HG02571 (cell line): ENCODE measurements around the gene CCL25.

Experiments used
- ATAC-seq: cut with Tn5 transposase; IDR thresholded peaks from one replicate; pipeline ENCODE4 v1.9.1; 2021; ENCODE audit warnings: mild to moderate bottlenecking, moderate library complexity; ENCODE audit not compliant: unreplicated experiment

Gene CCL25

DNA sequence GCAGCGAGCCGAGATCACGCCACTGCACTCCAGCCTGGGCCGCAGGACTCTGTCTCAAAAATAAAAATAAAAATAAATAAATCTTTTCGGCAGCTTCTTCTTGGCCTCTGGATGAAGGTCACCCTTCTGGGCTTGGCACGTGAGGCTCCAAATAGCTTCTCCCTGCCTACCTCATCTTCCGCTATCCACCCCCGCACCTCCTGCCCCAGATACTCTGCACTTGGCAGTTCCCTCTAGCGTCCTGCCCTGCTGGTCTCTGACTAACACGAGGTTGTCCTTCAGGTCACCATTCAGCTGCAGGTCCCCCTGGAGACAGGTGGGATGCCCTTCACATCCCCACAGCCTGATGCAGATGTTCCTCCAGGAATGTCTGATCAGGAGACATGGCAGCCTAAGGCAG is 8.5 kb upstream of the CCL25 start:
- ATAC-seq, result no peak

DNA sequence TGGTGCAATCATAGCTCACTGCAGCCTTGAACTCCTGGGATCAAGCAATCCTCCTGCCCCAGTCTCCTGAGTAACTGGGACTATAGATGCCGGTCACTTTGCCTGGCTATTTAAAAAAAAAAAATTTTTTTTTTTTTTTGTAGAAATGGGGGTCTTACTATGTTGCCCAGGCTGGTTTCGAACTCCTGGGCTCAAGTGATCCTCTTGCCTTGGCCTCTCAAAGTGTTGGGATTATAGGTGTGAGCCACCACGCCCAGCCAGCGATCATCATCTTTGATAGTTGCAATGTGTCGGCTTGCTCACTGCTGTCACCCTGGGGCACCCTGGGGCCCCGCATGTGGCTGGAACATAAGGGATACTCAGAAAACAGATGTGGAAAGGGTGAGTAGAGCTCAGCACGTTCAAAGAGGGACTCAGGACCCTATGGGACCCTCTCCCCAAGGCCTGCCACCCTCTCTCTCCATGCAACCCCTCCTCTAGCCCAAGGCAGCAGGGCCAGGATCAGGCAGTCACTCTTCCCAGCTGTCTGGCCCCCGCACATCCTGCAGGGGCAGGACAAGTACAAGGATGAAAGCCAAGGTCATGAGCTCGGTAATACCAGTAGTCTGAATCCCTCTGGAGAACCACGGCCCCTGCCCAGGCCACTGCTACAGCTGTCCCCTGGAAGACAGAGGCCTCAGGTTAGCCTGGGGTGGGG is 6.5 kb upstream of the CCL25 start:
- ATAC-seq, result no peak

DNA sequence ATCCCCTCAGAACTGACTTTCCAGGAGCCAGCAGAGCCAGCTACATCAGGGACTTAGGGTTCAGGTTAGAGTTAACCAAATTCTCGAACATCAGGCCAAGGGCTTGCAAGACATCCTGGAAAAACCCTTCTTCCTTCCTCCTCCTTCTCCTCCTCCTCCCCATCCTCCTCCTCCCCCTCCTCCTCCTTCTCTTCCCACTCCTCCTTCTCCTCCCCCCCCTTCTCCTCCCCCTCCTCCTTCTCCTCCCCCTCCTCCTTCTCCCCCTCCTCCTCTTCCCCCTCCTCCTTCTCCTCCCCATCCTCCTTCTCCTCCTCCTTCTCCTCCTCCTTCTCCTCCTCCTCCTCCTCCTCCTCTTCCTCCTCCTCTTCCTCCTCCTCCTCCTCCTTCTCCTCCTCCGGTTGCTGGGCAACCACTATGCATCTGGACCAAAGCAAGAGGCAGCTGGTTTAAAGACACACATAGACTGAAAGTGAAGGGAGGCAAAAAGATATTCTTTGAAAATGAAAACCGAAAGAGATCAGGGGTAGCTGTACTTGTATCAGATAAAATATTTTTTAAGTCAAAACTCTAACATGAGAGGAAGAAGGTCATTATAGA is 5.9 kb upstream of the CCL25 start:
- no peak for ATAC-seq

DNA sequence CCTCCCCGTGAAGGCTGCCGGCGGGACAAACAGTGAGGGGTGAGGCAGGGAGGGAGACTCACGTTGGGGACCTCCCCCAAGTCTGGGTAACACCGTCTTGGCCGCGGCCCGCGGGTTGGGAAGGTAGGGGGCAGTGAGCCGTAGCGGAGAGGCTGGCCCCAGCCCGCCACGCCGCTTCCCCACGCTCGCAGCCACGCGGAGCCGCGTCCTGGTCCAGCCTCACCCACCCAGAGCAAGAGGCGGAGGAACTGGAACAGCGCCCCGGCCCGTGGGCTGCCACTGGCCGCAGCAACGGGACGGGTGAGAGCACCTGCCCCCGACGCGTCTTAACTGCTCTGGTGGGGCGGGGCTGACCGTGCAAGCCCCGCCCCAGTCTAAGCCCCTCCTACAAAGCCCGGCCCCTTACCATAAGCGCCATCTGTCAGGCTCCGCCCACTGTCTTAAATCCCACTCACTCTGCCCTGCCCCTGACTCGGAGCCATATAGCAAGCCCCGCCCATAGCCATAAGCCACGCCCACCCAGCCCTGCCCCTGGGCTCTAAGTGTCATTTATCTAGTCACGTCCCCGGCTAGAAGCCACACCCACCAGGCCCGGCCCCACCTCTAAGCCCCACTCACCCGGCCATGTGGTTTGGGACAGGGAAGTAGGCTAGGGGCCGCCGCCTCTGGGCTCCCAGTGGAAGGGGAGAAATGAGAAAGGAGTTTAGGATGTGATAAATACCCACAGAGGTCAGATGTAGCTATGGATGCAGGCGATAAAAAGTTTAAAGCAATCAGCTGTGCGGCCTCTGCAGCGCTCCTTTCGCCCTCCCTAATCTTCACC is 2.1 kb upstream of the CCL25 start:
- ATAC-seq, result peak; percentile 68

DNA sequence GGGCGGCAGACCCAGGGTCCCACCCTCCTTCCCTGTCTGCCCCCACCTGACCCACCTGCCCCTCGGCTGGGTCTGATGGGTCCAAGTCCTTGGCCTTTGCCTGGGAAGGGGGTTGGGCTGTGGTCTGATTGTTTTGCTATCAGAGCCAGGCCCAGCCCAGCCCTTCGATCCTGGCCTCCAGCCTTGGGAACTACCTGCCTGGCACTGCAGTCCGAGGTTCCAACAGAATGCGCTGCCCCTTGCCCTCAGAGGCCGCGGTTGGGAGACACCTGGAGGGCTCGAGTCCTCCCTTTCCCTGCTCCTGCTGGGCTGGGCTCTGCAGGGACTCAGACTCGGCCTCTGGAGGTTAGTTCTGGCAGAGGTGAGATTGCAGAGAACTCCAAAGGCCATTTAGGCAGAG is 1.6 kb downstream of the CCL25 start:
- ATAC-seq, result no peak

DNA sequence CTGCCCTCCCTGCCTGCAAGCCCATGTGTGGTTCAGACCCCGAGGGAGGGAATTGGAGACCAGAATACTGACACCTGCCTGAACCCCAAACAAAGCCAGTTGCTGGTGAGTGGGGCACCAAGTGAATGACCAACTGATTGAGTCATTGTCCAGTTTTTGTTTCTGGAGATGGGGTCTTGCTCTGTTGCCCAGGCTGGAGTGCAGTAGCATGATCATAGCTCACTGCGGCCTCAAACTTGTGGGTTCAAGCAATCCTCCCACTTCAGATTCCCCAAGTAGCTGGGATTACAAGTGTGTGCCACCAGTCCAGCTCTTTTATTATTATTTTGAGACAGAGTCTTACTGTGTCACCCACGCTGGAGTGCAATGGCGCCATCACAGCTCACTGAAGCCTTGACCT is 4.0 kb downstream of the CCL25 start:
- ATAC-seq, result no peak

DNA sequence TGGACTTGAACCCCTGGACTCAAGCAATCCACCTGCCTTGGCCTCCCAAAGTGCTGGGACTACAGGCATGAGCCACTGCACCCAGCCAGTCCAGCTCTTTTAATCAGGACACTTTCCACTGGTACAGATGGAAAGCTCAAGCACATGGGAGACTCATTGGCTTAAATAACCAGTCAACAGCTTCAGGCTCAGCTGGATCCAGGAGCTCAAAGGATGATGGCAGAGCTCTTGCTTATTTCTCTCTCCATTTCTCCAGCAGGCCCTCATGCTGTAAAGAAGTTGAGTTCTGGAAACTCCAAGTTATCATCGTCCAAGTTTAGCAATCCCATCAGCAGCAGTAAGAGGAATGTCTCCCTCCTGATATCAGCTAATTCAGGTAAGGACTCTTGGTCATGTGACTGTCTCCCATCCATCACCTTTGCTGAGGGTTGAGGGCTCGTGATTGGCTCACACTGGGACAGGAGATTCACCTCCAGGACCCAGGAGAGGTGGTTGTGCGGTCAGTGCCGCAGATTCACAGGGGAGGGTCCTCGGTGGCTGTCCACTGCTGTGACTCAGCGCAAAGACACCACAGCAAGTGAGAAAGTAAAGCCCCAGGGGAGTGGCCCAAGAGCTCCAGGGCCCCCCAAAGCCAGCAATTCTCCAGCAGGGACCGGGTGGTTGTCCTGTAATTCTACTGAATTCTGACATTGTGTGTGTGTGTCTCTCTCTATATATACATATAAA is 5.1 kb downstream of the CCL25 start:
- no peak for ATAC-seq

DNA sequence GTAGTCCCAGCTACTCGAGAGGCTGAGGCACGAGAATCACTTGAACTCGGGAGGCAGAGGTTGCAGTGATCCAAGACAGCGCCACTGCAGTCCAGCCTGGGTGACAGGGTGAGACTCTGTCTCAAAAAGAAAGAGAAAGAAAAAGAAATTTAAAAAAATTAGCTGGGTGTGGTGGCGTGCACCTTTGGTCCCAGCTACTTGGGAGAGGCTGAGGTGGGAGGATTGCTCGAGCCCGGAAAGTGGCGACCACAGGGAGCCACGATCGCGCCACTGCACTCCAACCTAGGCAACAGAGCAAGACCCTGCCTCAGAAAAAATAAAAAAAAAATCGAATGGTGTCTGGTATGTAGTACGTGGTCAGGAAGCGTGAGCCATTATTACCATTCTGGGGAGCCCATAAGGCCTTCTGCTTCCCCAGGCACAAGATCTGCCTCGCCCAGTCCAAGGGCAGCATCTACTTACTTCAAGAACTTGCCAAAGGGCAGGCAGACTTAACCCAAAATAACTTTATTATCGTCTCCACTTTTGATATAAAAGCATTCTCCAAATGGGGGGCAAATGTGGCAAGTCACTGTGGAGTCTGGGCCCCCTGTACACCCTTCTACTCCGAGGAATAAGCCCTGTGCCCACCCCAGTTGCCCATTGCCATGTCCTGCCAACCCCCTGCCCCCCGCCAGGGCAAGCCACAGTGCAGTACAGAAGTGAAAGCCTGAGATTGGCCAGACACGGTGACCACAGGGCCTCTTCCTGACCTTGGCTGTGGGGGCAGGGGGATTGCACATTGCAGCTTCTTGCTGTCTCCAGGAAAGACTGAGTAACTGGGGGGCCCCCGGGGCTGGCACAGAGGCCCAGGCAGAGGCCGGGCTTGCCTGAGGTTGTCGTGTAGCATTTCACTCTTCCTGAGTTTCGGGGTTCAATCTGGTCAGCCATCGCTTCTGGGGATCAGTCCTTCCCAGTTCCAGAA is 12.6 kb downstream of the CCL25 start:
- no peak for ATAC-seq

DNA sequence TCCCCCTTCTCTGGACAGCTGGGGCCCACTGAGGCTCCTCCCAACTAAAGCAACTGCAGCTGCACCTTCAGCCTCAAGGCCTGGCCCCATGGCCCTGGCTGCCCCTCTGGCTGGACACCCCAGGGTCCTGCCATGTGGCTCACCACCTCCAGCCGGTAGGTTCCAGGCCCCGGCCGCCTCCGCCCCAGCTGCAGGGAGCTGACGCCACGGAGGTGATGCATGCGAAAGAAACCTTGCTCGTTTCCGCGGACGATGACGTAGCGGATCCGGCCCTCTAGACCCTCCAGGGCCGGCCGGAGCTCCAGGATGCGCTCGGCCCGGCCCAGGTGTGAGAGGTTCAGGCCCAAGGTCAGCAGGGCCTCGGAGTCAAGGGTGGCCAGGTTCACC is 13.3 kb downstream of the CCL25 start:
- ATAC-seq, result no peak

DNA sequence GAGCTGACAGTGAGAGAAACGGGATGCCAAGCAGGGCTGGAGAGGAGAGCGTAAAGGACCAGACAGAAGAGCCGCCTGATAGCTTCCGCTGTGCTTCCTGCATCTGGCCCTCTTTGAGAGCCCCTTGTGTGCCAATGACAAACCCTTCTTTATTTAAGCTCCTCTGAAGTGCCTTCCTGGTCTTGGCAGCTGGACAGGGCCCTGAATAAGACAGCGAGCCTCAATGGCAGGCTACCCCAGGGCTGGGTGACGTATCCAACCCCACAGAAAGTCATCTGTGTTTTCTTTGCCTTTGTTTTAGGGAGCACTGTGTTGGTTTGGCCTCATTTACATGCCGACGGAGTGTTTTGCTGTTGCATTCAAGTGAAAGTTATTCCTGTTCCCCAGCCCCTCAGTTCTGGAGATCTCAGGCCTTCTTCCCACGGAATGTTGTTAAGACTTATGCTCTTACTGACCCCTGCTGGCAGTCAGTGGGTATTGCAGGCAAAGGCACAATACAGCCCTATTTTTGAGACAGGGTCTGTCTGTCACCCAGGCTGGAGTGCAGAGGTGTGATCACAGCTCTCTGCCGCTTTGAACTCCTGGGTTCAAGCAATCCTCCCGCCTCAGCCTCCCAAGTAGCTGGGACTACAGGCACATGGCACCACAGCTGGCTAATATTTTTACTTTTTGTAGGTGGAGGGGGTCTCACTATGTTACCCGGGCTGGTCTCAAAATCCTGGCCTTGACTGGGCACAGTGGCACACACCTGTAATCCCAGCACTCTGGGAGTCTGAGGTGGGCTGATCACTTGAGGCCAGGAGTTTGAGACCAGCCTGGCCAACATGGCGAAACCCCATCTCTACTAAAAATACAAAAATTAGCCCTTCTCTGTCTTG is 16.8 kb downstream of the CCL25 start:
- no peak for ATAC-seq

DNA sequence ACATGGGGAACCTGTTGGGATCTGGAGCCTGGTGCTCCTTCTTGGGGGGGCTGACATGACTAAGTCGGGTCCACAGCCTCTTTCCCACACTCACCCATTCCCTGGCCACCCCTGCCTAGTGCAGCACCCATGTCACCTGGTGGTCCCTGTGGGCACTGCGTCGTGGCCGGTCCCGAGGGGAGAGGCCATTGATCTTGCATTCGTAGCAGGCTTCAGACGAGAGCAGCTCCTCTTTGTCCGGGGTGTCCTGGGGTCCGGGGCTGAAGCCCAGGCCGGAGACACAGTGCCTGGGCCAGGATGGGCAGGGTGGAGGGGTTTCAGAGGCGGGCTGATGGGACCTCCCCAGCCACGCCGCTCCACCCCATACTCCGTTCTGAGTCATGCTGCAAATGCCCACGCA is 19.4 kb downstream of the CCL25 start:
- ATAC-seq, result no peak

DNA sequence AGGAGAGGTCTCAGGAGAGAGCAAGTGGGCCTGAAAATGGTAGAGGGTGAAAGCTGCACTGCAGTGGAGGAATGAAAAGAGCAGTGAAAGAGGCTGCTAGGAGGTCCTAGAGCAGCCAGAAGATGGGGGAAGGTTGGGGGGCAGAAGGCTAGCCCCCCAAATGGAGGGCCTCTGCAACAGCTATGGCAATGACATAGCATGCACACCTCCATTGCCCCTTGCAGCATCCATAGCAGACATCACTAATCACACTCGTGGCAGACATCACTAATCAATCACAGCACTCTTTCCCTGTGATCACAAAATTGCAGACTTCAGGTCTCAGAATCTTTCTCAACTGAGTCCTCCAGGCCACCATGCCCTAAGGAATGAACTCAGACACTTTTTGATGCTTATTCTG is 21.9 kb downstream of the CCL25 start:
- no peak for ATAC-seq

DNA sequence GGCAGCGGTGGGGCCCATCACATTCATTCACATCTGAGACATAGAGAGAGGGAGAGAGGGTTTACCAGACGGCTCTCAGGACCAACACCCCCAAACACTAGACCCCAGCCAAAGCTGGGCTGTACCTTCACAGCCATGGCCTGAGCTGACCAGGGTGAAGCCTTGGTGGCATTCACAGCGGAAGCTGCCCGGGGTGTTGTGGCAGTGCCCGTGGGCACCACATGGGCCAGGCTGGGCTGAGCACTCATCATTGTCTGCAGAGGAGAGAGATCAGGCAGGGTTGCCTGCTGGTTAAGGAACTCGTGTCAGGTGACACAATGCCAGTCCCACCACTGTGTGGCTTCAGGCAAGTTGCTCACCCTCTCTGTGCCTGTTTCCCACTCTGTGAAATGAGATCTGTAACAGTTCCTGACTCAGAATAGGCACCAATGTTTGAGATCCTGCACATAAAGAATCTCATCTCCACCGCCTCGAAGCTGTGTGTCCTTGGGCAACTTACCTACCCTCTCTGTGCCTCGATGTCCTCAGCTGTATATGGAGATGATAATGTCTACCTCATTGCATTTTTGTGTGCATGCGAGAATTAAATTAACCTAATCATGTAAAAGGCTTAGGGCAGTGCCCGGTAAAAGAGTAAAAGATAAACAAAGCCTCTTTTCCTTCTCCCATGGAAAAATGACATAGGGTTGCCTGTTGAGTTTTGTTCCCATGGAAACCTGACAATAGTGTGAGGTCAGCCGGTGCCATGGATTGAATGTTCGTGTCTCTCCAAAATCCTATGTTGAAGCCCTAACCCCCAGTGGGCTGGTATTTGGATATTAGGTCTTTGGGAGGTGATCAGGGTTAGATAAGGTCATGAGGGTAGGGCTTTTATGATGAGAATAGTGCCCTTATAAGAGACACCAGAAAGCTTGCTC is 22.9 kb downstream of the CCL25 start:
- no peak for ATAC-seq

DNA sequence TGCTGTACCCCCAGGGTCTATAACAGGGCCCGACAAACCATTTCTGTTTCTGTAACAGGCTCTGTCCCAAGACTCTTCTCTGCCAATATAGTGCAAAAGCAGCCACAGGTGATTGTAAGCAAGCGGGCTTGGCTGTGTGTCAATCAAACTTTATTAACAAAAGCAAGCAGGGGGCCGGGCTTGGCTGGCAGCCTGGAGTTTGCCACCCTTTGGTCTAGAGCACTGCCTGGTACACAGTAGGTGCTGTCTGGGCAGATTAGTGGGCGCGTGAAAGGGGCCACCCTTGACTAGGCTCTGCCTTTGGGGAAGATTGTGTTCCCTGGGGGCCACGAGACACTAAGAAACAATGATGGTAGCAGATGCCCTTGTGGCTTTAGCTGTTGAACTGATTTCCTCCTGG is 27.4 kb downstream of the CCL25 start:
- no peak for ATAC-seq

DNA sequence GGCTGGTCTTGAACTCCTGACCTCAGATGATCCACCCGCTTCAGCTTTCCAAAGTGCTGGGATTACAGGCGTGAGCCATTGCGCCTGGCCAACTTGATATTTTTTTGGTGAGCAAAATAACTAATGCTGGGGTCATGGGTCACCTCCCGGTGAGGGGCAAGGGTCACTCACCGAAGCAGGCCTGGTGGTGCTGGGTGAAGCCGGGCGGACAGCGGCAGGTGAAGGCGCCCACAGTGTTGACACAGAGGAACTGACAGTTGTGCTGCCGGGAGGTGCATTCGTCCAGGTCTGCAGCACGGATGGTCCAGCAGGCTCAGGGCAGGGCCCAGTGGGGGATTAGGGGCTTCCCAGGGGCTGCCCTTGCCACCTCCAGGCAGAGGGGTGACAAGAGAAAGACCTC is 28.3 kb downstream of the CCL25 start:
- ATAC-seq, result no peak

DNA sequence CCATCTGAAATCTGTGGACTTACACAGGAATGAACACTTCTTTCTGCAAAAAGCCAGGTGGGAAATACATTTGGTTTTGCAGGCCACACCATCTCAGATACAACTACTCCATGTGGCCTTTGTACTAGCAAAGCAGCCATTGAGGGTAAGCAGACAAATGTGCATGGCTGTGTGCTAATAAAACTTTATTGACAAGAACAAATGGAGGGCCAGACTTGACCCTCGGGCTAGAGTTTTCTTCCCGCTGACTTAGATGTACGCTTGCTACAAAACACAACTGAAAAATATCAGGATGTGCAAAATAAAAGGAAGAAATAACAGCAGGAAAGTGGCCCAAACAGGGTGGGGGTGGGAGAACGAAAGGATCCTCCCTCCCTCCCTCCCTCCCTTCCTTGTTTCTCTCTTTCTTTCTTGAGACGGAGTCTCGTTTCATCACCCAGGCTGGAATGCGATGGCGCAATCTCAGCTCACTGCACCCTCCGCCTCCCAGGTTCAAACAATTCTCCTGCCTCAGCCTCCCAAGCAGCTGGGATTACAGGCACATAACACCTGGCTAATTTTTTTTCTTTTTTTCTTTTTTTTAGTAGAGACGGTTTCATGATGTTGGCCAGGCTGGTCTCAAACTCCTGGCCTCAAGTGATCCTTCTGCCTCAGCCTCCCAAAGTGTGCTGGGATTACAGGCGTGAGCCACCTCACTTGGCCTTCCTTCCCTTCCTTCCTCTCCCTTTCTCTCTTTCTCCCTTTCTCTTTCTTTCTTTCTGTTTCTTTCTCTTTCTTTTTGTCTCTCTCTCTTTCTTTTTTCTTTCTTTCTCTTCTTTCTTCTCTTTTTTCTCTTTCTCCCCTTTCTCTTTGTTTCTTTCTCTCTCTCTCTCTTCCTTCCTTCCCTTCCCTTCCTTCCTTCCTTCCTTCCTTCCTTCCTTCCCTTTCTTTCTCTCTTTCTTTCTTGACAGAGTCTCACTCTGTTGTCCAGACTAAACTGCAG is 29.3 kb downstream of the CCL25 start:
- no peak for ATAC-seq

DNA sequence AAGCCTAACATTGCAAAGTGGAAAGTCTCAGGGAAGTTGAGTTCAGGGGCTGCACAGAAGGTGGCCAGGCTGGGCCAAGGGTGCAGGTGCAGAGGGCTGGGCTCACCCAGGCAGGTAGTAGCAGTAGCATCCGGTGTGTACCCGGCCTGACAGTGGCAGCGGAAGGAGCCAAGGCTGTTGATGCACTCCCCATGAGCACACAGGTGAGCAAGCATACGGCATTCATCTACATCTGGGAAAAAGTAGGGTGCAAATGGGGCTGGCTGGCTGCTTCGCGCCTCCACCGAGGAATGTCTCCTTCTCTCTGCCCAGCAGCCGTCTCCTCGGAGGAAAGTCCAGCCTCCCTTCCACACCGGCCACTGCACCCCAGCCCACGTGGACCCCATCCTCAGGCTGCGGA is 30.6 kb downstream of the CCL25 start:
- no peak for ATAC-seq
